Osteoblast (primary cell): ENCODE measurements around the gene CTRL. TPM values are rescaled to one million over a fixed set of nuclear protein-coding genes. Genes with fewer than 3 reads are reported as not detected.

Source experiments
- DNase-seq: peaks from one replicate; pipeline ENCODE4 v3.0.0; 2011; ENCODE audit warnings: low spot score, mixed read lengths; ENCODE audit not compliant: insufficient read length; ENCODE audit errors: missing footprints
- H2AFZ ChIP-seq: 2 replicates; pipeline ENCODE4 v1.6.0; 2011; ENCODE audit warnings: mild to moderate bottlenecking, low read length
- H3K27ac ChIP-seq: 2 replicates; pipeline ENCODE4 v1.5.1; 2011; ENCODE audit warnings: mild to moderate bottlenecking, low read depth, low read length, moderate library complexity
- H3K27me3 ChIP-seq: 2 replicates; pipeline ENCODE4 v1.6.0; 2012; ENCODE audit warnings: mild to moderate bottlenecking, control low read depth, inconsistent platforms, low read length, moderate library complexity; ENCODE audit not compliant: insufficient read depth
- H3K36me3 ChIP-seq: 2 replicates; pipeline ENCODE4 v1.5.1; 2011; ENCODE audit warnings: mild to moderate bottlenecking, low read length, control low read depth, moderate library complexity; ENCODE audit not compliant: insufficient read depth
- H3K4me1 ChIP-seq: 2 replicates; pipeline ENCODE4 v1.5.1; 2011; ENCODE audit warnings: mild to moderate bottlenecking, low read length, control low read depth, moderate library complexity; ENCODE audit not compliant: insufficient read depth
- H3K4me2 ChIP-seq: 2 replicates; pipeline ENCODE4 v1.6.0; 2011; ENCODE audit warnings: mild to moderate bottlenecking, low read length; ENCODE audit not compliant: insufficient read depth
- H3K4me3 ChIP-seq: fragments of 200-600 bp; sonication (generic); 3 replicates; pipeline ENCODE4 v1.5.1; 2012; ENCODE audit warnings: mild to moderate bottlenecking, low read length, inconsistent platforms; ENCODE audit not compliant: insufficient read depth
- H3K79me2 ChIP-seq: 2 replicates; pipeline ENCODE4 v1.6.0; 2012; ENCODE audit warnings: mild to moderate bottlenecking, low read length, control low read depth, inconsistent platforms; ENCODE audit not compliant: insufficient read depth
- H3K9me3 ChIP-seq: 2 replicates; pipeline ENCODE4 v1.5.1; 2011; ENCODE audit warnings: low read depth, low read length, control low read depth
- H4K20me1 ChIP-seq: 2 replicates; pipeline ENCODE4 v1.6.0; 2012; ENCODE audit warnings: mild to moderate bottlenecking, low read length, control low read depth; ENCODE audit not compliant: insufficient read depth
- CTCF ChIP-seq: IDR thresholded peaks from 2 replicates; pipeline ENCODE4 v1.5.1; 2011; ENCODE audit warnings: mild to moderate bottlenecking, low read depth, low read length, moderate library complexity; ENCODE audit errors: extremely low read depth
- total RNA-seq: library from RNA; depleted of rRNA; stranded (reverse); fragments of >200 nt; gene quantifications from 2 replicates; pipeline ENCODE4 v1.2.3, GENCODE V29; 2012

The CTRL gene
- total RNA-seq, 1 donor: 0.36 TPM

DNA sequence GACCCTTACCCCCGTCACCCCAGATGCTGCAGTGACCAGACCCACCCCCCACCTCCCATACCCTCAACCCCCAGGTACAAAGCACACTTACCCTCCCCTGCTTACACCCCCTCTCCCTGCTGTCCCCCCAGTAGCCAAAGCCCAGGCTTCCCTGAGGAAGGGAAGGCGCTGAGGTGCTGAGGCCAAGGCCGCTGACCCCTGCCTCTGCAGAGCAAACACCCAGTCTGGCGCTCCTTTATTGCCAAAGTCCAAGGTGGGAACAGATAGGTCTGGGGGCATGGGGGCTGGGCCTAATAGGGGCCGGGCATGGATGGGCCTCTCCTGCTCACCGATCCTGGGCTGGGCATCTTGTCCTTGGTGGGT lies 11.6 kb upstream of the CTRL start:
- peaks cover 92% of the 10 kb centered on the region for H3K36me3 ChIP-seq
- peak overlapping the region; percentile 27 for H3K27ac ChIP-seq
- H4K20me1 ChIP-seq: peaks cover 47% of the 10 kb centered on the region
- H3K27me3 ChIP-seq: no peaks in the 10 kb centered on the region
- no peak for TF ChIP-seq CTCF
- no peak overlapping the region for H3K4me3 ChIP-seq
- no peak overlapping the region for H2AFZ ChIP-seq
- DNase-seq: peak; percentile 72
- peaks cover 20% of the 10 kb centered on the region for H3K79me2 ChIP-seq
- no peaks in the 10 kb centered on the region for H3K4me1 ChIP-seq
- no peaks in the 10 kb centered on the region for H3K9me3 ChIP-seq
- no peak overlapping the region for H3K4me2 ChIP-seq

GRCh38 chr16:67942510-67943255 lies 11.0 kb upstream of the CTRL start:
- Histone ChIP-seq H3K27ac (no peak overlapping the region), H3K79me2 (peaks cover 20% of the 10 kb centered on the region), H2AFZ (no peak overlapping the region), H3K4me2 (no peak overlapping the region), H3K4me1 (no peaks in the 10 kb centered on the region), H4K20me1 (peaks cover 43% of the 10 kb centered on the region), H3K4me3 (no peak overlapping the region), H3K36me3 (peaks cover 87% of the 10 kb centered on the region), H3K9me3 (no peaks in the 10 kb centered on the region), H3K27me3 (no peaks in the 10 kb centered on the region)
- DNase-seq: peak; percentile 79
- no peak for TF ChIP-seq CTCF

DNA sequence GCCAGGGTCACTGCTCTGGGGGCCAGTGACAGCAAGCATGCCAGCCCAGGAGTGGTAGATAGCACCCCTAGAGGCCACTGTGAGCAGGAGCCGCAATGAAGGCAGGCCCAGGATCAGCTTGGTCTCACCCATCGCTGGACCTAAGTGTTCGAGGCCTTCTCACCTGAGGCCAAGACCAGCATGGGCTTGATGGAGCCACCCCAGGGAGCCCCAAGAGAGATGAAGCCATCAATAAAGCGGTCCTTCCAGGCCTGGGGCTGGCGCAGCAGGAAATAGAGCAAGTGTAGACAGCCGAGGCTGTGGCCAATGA lies 10.5 kb upstream of the CTRL start:
- Histone ChIP-seq H3K79me2 (peaks cover 25% of the 10 kb centered on the region), H3K27me3 (no peaks in the 10 kb centered on the region), H3K9me3 (no peaks in the 10 kb centered on the region), H3K4me3 (no peak overlapping the region), H3K36me3 (peaks cover 81% of the 10 kb centered on the region), H3K4me2 (no peak overlapping the region), H4K20me1 (peaks cover 39% of the 10 kb centered on the region), H3K4me1 (peaks cover 4% of the 10 kb centered on the region), H3K27ac (no peak overlapping the region), H2AFZ (no peak overlapping the region)
- peak; percentile 96 for DNase-seq
- peak; percentile 76 for TF ChIP-seq CTCF

DNA sequence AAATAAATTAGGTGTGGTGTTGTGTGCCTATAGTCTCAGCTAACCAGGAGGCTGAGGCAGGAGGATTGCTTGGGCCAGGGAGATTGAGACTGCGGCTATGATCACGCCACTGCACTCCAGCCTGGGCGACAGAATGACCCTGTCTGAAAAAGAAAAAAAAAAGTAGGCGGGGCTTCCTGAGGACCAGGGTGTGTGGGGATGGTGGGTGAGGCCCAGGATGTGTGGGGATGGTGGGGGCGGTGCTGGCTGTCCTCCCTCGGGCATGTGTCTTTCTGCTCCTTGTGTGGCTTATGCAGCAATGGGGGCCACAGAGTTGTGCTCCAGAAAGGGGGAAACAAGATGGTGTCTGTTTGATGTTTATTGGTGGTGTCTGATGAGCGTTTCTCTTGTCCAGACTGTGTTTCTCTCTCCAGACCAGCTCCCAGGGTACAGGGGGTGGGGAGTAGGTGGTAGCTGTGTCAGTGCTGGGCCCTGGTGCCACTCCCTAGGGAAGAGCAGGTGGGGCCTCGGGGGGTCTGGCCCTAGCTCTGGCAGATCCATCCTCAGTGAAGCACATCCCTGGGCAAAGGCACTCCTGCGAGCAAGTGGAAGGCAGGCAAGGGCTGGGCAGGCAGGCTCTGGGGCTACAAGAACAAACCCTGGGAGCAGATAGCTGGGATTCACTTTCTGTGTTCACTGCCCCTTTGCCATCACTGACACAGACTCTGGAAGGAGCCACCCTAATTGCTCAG lies 10.0 kb upstream of the CTRL start:
- no peak overlapping the region for H2AFZ ChIP-seq
- peaks cover 38% of the 10 kb centered on the region for H4K20me1 ChIP-seq
- TF ChIP-seq CTCF: no peak
- H3K4me3 ChIP-seq: no peak overlapping the region
- peaks cover 76% of the 10 kb centered on the region for H3K36me3 ChIP-seq
- no peak overlapping the region for H3K4me2 ChIP-seq
- peaks cover 29% of the 10 kb centered on the region for H3K79me2 ChIP-seq
- H3K27me3 ChIP-seq: no peaks in the 10 kb centered on the region
- H3K9me3 ChIP-seq: no peaks in the 10 kb centered on the region
- H3K4me1 ChIP-seq: peaks cover 8% of the 10 kb centered on the region
- H3K27ac ChIP-seq: no peak overlapping the region
- DNase-seq: peak; percentile 60
